GM18498 (cell line): Measurements from ENCODE around the gene CFAP53.
A peak's percentile ranks its signal among the peaks of the same experiment; 100 is the strongest.
"Not testable (repeated sequence)": the region's sequence is repeated elsewhere in the genome, so short reads cannot be mapped to it uniquely, and the experiment has no call there.

Experiments
- ATAC-seq: cut with Tn5 transposase; IDR thresholded peaks from one replicate; pipeline ENCODE4 v1.9.1; 2021; ENCODE audit warnings: mild to moderate bottlenecking, moderate library complexity; ENCODE audit not compliant: unreplicated experiment

CFAP53 gene

GRCh38 chr18:50266248-50266704 lies at the start of gene CFAP53:
Gene CFAP53 (minus strand): TSS chr18:50266495. CDS start chr18:50266404, 91 bp downstream.
- peak; percentile 82 for ATAC-seq

DNA sequence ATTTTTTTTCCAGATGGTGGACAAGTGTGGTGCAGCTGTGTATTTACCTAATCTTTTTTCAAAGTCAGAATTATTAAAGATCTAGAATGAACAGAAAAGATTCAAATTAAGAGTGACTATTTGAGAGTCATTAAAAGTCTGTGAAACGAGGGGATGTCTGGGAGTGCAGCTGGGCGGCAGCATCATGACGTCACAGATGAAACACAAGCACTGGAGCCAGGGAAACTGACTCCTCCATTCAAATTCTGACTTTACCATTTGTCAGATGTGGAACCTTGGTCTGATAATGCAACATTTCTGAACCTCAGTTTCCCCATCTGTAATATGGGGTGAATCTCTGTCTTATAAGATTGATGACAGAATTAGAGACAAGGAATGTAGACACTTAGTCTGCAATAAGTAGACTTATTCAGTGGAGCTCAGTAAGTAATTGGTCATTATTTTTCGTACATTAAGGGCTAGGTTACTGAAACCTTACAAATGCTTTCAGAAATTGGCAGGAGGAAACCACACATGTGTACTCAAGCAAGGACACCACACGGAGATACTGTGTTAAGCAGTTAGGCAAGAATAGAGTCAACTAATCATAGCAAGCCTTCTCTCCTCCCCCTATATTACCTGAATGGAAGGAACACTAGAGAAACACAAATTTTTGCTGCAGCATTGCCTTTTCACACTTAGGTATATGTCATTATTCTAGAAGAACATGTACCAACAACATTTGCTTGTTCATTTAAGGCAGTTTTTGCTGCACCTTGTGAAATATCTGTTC lies 49.0 kb upstream of the CFAP53 start:
- peak; percentile 79 for ATAC-seq

GRCh38 chr18:50313873-50314460 lies 47.7 kb upstream of the CFAP53 start:
- no peak for ATAC-seq

DNA sequence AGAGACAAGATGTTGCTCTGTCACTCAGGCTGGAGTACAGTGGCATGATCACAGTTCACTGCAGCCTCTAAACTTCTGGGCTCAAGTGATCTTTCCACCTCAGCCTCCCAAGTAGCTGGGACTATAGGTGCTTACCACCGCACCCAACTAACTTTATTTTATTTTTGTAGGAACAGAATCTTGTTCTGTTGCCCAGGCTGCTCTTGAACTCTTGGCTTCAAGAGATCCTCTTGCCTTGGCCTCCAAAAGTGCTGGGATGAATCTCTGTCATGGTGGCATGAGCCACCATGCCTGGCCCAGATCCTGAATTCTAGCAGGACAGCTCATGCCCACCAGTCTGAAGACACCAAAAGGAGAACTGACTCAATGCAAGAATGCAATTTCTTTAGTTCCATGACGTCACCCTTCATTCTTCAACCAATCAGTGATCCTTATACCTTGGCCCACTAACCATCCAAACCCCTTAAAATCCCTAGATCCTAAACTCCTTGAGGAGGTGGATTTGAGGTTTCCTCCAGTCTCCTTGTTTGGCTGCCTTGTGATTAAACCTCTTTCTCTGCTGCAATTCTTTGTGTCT lies 46.8 kb upstream of the CFAP53 start:
- ATAC-seq: peak; percentile 25

DNA sequence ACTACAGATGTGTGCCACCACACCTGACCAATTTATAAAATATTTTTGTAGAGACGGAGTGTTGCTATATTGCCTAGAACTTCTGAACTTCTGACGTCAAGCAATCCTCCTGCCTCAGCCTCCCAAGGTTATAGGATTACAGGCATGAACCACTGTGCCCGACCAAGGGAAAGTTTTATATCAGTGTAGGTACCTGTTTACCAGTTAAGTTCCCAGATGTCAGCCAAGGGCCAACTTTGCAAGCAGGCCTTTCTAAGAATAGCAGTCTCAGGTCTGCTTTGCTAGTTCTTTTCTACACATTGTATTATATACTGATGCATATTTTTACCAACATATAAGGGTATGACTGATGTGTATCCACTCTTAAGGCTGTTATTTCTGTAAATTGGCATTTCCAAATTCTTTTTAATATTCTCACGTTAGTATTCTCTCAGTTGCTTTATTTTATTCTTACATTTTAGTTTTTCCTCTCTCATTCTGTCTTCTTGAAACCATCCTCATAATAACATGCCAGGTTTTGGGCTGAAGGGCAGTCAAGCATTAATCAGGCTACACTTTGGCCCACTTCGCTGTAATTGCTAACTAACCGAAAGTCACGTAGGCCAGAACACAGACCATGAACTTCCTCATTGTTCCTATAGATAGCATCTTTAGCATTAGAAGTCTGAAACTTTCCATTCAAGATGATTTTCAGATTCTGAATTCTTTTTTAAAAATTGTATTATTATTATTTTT lies 46.2 kb upstream of the CFAP53 start:
- ATAC-seq: peak; percentile 73

GRCh38 chr18:50311650-50312049 lies 45.4 kb upstream of the CFAP53 start:
- no peak for ATAC-seq

DNA sequence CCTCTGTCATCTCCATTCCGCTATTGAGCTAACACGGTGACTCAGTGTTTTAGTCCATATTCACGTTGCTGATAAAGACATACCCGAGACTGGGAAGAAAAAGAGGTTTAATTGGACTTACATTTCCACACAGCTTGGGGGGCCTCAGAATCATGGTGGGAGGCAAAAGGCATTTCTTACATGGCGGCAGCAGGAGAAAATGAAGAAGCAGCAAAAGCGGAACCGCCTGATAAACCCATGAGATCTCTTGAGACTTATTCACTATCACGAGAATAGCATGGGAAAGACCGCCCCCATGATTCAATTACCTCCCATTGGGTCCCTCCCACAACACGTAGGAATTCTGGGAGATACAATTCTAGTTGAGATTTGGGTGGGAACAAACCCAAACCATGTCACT lies 43.8 kb upstream of the CFAP53 start:
- ATAC-seq: no peak

DNA sequence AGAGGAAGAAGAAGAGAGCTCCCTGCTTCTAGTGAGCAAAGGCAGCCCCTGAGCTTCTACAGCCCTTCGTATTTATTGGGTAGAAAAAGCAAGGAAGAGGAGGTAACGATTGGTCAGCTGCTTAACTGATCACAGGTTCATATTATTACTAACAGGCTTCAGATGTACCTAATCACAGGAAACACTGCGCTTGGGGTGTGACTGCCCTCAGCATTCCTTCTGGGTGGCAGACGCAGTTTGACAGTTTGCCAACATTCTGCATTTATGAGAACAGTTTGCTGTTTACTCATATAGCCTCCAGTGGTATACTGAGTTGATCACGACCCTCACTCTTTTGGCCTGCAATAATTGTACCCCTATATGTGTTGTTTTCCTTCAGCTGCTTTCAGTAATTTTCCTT lies 42.6 kb upstream of the CFAP53 start:
- ATAC-seq: not testable (repeated sequence)

GRCh38 chr18:50307738-50308470 lies 41.6 kb upstream of the CFAP53 start:
- peak; percentile 96 for ATAC-seq

- no peak for ATAC-seq
Measured at GRCh38 chr18:50307400-50307737, 41.1 kb upstream of the CFAP53 start.

- no peak for ATAC-seq
Measured at GRCh38 chr18:50306944-50307343, 40.6 kb upstream of the CFAP53 start.

DNA sequence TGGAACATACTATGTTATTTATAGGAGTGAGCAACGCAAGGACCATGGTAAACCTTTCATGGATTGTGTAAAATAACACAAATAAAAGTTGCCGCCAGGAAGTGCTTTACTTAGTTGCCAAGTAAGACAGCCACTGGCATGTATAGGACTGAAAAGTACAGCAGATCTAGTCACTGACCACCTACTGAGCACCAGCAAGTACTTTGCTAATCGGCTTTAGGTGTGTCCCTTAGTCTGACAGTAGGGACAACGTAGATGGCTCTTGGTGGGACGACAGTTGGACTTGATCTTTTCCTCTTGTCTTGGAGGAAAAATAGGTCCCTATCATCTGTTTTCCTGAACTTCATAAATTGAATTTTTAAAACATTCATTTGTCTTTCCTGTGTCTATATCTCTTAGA lies 34.8 kb upstream of the CFAP53 start:
- no peak for ATAC-seq

- no peak for ATAC-seq
Measured at GRCh38 chr18:50299626-50300388, 33.5 kb upstream of the CFAP53 start.

DNA sequence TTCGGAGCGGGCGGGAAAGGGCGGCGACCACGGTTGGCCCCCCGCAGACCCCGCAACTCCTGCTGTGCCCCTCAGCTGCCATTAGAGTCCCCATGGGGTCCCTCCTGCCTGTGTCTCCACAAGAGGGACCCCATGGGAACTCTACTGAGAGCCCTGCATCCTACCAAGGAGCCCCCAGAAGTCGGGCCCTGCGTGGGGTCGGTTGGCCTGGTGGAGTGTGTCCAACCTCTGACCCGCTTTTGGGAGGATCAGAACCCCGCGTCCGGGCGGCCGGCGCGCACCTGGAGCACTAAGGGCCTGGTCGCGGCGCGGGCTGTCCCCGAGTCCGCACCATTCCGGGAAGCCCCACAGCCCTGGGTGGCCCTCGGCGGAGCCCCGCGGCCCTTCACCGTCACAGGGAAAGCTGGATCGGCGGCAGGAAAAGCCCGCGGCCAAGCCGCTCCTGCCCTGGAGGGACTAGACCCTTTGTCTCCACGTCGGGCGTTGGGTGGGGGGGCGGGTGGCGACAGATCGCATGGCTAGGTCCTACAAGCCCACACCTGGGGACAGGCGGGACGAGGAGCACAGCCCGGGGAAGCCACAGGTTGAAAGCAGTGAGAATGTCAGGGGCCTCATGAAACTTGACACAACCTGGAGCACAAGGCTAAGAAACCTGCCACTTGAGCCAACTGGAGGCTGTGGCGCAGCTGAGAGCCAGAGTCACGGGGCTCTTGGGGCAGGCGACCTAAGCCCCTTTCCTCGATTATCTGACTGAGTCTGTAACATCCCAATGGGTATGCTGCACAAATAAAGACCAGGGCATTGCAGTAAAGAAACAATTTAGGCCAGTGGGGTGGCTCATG lies 32.4 kb upstream of the CFAP53 start:
- ATAC-seq: no peak

DNA sequence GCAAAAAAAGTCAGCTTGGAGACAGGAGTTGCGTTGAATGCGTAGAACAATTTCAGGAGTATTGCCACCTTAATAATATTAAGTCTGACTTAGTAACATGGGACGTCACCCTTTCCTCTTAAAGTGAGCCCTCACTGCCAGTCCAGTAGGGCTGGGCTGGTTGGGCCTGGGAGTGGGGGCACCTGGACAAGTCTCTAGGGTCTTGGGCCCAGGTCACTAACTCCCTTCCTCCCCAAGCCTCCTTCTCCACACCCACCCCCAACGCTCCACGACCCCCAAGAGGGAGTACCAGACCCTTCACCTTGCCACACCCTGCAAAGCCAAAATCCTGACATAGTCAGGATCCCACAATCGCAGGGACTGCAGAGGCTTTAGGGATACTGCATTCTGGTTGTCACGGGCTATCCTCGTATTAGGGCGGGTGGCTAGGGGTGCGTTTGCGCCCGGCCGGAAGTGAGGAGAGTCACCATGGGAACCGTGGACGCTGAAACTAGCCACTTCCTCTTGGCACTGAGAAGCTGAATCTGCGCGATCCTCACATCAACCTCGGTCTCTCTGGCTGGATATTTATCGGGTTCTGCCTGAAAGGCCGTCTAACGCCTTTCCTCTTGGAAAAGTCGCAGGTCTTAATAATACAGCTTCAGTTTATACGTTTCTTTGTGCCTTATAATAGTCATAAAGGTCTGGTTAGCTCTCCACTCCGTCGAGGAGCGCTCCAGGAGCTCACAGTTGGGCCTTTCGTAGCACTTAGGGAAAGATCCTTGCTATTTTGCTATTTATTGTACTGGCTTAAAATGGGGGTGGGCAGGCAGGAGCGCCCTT lies 31.5 kb upstream of the CFAP53 start:
- ATAC-seq: peak; percentile 100

DNA sequence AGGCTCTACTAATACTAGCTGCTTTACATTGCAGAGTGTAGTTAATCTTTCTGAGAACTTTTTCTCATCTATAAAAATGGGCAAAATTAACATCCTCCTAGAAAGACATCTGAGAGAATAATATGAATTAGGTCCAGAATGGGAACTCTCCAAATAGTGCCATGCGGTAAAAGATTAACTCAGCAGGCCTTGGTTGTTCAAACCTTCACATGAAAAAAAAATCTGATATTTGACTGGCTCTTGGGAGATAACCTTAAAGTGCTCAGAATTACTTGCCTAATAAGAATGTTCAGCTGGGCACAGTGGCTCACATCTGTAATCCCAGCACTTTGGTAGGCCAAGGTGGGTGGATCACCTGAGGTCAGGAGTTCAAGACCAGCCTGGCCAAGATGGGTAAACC lies 26.7 kb upstream of the CFAP53 start:
- ATAC-seq: no peak

- no peak for ATAC-seq
Measured at GRCh38 chr18:50289108-50289443, 22.8 kb upstream of the CFAP53 start.

- not testable (repeated sequence) for ATAC-seq
Measured at GRCh38 chr18:50288348-50289107, 22.2 kb upstream of the CFAP53 start.
